Muscle layer of duodenum (tissue), 2 donors: ENCODE data around the gene NR2E1.

Source experiments
- H3K27ac ChIP-seq: one replicate; pipeline ENCODE4 v1.7.0; 2013; ENCODE audit warnings: mild to moderate bottlenecking, low read length
- H3K27me3 ChIP-seq: one replicate; pipeline ENCODE4 v1.7.0; 2013; ENCODE audit warnings: low read depth, mild to moderate bottlenecking, control low read depth, low read length
- H3K36me3 ChIP-seq, 2 donors: one replicate each; pipeline ENCODE4 v1.7.0; 2013; ENCODE audit warnings: low read length in 2 of 2, control low read depth in 1 of 2, mild to moderate bottlenecking in 1 of 2; ENCODE audit not compliant: insufficient read depth in 2 of 2, control insufficient read depth in 1 of 2
- H3K4me1 ChIP-seq, 2 donors: one replicate each; pipeline ENCODE4 v1.7.0; 2013; ENCODE audit warnings: low read length in 2 of 2, mild to moderate bottlenecking in 2 of 2, control low read depth in 1 of 2, moderate library complexity in 1 of 2; ENCODE audit not compliant: insufficient read depth in 2 of 2, control insufficient read depth in 1 of 2
- H3K4me3 ChIP-seq, 2 donors: one replicate each; pipeline ENCODE4 v1.7.0; 2013; ENCODE audit warnings: low read length in 2 of 2, low read depth in 1 of 2, mild to moderate bottlenecking in 1 of 2
- H3K9me3 ChIP-seq, 2 donors: one replicate each; pipeline ENCODE4 v1.7.0; 2013; ENCODE audit warnings: low read length in 2 of 2, control low read depth in 1 of 2, mild to moderate bottlenecking in 1 of 2; ENCODE audit not compliant: control insufficient read depth in 1 of 2
- donor health status: healthy.

NR2E1 gene

DNA sequence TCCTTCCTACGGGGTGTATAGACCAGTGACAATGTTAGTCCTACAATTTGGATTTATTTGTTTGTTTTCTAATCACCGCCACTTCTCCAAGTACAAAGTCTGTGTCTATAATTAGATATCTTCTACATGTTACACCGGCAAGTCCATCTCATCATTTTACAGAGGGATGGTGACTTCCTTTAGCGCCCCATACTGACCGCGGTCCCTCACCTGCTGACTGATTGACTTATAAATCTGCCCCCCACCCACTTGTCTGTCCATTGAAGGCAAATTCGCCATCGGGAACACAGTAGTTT is 8.9 kb upstream of the NR2E1 start:
- Histone ChIP-seq H3K27me3 (peaks cover 48% of the 10 kb centered on the region), H3K27ac (no peak overlapping the region), H3K4me3 (peak overlapping the region in 1 of 2 donors; percentile 56)

DNA sequence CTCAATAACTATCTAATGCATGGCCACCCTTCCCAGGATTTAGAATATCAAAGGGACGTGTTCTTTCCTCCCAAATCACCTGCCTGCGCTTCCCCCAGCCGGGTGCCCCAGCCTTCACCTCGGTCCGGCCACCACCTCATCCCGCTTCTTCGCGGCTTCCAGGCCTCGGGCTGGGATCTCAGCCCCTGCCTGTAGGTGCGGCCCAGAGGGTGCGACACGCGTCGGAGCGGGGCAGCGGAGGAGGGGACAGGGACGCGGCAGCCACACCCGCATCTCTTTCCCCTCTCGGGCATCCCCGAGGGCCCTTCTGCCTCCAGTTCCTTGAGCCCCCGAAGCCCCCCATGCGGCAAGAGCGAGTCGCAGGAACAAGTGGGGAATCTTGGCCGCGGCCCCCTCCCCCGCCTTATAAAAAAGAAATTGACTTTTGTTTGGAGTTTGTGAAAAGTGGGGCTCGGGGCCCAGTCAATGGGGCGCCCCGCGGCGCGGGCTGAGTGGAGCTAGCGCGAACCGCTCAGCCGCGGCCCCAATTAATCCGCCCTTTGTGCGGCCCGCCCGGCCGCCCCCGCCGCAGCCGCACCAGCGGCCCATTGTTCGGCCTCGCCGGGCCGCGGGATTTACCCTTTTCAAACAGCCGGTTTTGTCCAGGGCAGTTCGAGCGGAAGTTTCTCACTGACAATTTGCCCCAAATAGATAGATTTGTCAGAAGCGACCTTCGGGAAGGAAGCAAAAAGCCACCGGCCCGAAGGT is 8.4 kb upstream of the NR2E1 start:
- peak overlapping the region in 1 of 2 donors; percentile 56 for H3K4me3 ChIP-seq
- peaks cover 0 to 13% of the 10 kb centered on the region in 2 donors for H3K4me1 ChIP-seq
- H3K36me3 ChIP-seq: no peaks in the 10 kb centered on the region
- H3K27me3 ChIP-seq: peaks cover 53% of the 10 kb centered on the region
- H3K27ac ChIP-seq: no peak overlapping the region
- no peaks in the 10 kb centered on the region for H3K9me3 ChIP-seq

More for the DNA sequence above, 8.9 kb upstream of the NR2E1 start:
- H3K36me3 ChIP-seq: no peaks in the 10 kb centered on the region
- H3K4me1 ChIP-seq: peaks cover 0 to 13% of the 10 kb centered on the region in 2 donors
- no peaks in the 10 kb centered on the region for H3K9me3 ChIP-seq

DNA sequence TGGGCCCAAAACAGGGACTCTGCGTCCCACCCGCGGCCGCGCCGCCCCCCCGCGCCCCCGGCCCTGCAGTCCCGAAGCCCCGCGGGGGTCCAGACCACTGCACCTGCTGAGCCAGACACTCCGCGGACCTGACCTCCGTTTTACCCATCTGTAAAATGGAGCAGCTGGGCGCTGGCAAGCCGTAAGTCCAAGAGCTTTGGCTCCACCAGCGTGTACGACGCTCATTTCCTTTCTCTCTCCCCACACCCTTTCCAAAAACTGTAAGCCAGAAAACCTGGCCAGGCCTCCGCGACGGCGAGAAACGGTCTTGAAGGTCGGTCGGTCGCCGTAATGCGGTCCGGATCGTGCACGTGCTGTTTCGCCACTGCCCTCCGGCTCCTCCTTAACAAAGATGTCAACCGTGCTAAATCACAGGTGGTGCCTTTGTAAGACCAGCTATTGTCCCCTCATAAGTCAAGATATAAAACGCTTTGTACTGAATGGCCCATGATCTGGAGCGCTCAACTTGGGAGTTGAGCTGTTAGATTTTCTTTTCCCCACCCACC is 7.8 kb upstream of the NR2E1 start:
- no peaks in the 10 kb centered on the region for H3K36me3 ChIP-seq
- no peaks in the 10 kb centered on the region for H3K9me3 ChIP-seq
- peak overlapping the region in 1 of 2 donors; percentile 56 for H3K4me3 ChIP-seq
- H3K4me1 ChIP-seq: peaks cover 0 to 13% of the 10 kb centered on the region in 2 donors
- H3K27ac ChIP-seq: no peak overlapping the region
- peaks cover 59% of the 10 kb centered on the region for H3K27me3 ChIP-seq

DNA sequence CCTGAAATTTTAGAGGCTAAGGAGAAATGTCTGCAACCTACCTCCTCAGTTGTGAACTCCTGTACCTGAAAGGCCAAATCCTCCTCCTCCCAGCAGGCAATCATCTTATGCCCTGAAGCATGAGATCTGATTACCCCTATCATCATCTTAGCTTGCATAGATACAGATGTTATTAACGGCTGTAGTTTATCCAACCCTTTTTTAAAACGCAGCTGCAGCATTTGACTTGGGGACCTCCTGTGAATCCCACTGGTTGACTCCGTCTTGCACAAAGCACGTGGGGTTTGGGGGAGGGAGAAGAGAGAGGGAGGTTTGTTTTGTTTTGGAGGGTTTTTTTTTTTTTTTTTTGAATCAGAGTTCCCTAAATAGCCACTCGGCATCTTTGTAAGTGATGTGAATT is 5.8 kb upstream of the NR2E1 start:
- H3K4me3 ChIP-seq: no peak overlapping the region
- peaks cover 74% of the 10 kb centered on the region for H3K27me3 ChIP-seq
- H3K27ac ChIP-seq: no peak overlapping the region
- H3K9me3 ChIP-seq: no peaks in the 10 kb centered on the region
- peaks cover 0 to 25% of the 10 kb centered on the region in 2 donors for H3K4me1 ChIP-seq
- no peaks in the 10 kb centered on the region for H3K36me3 ChIP-seq

DNA sequence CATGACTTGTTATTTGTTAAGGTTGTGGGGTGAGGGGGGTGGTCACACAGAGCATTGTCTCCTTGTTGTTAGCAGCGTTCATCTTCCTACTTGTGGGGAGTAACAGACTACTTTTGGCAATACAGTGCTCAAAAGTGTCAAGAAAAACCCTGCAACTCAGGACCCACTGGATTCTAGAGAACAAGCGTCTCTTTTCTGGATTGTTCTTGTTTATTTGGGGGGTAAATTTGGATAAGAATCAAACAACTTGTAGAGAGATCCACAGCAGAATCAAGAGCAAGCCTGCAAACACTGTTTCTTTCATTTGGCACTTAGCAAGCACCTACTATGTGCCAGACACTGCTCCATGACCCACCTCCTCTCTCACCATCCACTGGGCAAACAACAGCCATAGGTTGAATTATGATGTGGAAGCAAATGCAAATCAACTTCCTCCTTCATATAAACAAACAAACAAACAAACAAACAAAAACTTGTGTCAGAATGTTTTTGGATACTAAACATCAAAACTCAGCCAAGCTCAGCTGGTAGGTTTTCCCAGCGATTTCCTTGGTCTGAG is 4.0 kb upstream of the NR2E1 start:
- H3K4me1 ChIP-seq: peaks cover 0 to 43% of the 10 kb centered on the region in 2 donors
- H3K9me3 ChIP-seq: no peaks in the 10 kb centered on the region
- H3K36me3 ChIP-seq: no peaks in the 10 kb centered on the region
- no peak overlapping the region for H3K27ac ChIP-seq
- no peak overlapping the region for H3K4me3 ChIP-seq
- peaks cover 80% of the 10 kb centered on the region for H3K27me3 ChIP-seq

DNA sequence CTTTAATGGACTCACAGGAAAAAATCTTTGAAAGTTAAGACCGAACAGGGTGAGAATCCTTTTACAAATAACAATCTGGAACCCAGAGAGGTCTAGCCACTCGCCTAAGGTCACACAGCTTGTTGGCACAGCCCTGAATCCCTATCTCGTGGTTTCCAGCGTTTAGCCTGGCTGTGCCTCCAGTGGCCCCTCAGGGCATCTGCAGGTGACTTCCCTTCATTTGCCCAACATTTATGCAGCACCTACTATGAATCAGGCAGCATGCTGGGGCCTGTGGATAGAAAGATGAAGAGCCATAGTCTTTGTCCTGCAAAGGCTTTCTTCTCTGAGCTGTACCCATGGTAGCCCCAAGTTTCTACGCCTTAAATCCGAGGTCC is 2.6 kb upstream of the NR2E1 start:
- Histone ChIP-seq H3K4me1 (peaks cover 3 to 45% of the 10 kb centered on the region in 2 donors), H3K9me3 (no peaks in the 10 kb centered on the region), H3K36me3 (no peaks in the 10 kb centered on the region), H3K27me3 (peaks cover 81% of the 10 kb centered on the region), H3K27ac (no peak overlapping the region), H3K4me3 (no peak overlapping the region)

DNA sequence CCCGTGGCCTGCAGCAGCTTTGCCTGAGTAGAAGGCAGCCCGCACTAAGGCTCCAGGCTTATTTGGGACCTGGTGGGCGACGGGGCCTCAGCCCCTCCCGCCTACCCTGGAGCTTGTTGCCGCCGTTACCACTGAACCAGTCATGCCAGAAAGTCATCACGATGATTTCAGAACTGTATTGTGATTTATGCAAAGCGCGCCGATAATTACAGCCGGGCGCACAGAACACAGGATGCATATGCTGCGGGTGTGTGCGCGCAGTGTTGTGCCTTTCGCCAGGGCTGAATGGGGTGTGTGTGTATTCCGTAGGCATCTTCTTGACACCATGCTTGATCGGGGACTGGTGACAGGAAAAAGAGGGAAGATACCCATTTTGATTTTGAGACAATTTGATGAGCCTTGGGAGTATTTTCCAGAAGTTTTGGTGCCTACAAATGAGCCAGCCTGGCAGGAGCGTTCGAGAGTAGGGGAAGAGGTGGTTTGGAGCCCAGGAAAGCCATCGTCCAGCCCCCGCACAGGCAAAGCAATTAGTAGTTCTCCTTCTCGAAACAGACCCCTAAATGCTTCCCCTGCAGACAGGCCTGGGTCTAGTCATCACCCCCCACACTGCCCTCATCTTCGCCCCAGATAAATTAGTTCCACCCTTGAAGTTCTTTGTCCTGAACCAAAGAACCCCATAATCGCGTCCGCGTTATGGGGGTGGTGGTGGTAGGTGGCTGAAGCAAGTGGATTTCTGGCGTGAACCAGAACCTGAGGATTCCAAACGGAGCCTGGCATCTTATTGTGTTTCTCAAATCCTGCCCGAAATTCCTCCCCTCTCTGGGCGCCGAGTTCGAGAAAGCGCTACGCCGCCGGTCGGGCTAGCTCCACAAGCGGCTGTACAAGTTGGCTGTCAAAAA is 1.9 kb upstream of the NR2E1 start:
- no peak overlapping the region for H3K4me3 ChIP-seq
- peaks cover 3 to 51% of the 10 kb centered on the region in 2 donors for H3K4me1 ChIP-seq
- H3K36me3 ChIP-seq: no peaks in the 10 kb centered on the region
- peaks cover 81% of the 10 kb centered on the region for H3K27me3 ChIP-seq
- H3K9me3 ChIP-seq: no peaks in the 10 kb centered on the region
- H3K27ac ChIP-seq: no peak overlapping the region

DNA sequence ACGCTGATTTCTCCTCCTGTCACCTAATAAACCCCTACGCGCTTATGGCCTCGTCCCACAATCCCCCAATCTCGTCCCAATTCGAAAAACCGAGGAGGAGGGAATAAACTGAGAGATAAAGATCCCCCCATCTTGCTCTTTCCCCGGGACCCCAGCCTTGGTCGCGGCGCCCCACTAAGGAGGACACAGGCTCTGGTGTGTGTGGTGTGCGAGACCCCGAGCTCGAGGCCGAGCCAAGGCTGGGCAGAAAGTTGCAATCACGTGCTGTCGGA is 1.3 kb upstream of the NR2E1 start:
- no peaks in the 10 kb centered on the region for H3K36me3 ChIP-seq
- peak overlapping the region in 1 of 2 donors; percentile 40 for H3K4me3 ChIP-seq
- peaks cover 87% of the 10 kb centered on the region for H3K27me3 ChIP-seq
- H3K4me1 ChIP-seq: peaks cover 3 to 57% of the 10 kb centered on the region in 2 donors
- no peaks in the 10 kb centered on the region for H3K9me3 ChIP-seq
- no peak overlapping the region for H3K27ac ChIP-seq

DNA sequence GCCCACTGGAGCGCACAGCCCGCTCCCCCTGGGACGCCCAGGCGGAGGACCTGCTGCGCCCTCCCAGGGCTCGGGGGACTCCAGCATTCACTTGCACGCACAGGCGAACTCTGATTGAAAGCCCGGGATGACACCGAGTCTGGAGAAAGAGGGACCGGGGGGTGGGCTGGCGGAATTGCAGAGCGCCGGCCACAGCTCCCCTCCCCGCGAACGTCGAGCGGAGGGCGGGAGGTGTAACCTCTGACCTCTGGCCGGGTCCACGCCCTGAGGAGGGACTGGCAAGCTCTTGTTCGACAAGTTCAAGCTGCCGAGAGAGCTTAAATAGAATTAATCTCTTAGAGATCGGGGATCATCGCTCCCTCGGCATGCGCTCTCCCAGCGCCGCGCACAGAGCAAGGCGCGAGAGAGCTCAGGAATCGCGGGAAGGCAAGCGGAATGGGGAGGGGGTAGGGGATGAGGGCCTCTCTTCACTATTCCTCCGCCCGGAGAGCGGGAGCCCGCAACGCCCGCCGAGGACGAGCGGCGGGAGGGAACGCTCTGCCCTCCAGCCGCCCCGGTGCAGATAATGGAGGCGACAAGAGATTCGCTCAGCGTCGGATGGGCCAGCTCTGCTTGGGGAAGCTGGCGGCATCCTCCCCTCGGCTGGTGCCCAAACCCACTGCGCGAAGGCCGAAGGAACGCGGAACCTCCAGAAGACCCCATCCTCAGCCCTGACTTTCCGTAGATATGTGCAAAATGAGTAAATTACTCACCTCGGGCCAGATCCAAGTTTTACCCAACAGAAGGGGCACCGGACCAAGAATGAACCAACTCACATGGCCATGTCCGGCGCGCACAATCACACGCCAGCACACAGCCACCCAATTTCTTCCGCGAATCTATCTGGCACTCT is 761 bp upstream of the NR2E1 start:
- H3K27me3 ChIP-seq: peaks cover 92% of the 10 kb centered on the region
- H3K9me3 ChIP-seq: no peaks in the 10 kb centered on the region
- H3K4me1 ChIP-seq: peaks cover 3 to 58% of the 10 kb centered on the region in 2 donors
- no peak overlapping the region for H3K27ac ChIP-seq
- peak overlapping the region; percentile 11 to 40 for H3K4me3 ChIP-seq
- no peaks in the 10 kb centered on the region for H3K36me3 ChIP-seq

DNA sequence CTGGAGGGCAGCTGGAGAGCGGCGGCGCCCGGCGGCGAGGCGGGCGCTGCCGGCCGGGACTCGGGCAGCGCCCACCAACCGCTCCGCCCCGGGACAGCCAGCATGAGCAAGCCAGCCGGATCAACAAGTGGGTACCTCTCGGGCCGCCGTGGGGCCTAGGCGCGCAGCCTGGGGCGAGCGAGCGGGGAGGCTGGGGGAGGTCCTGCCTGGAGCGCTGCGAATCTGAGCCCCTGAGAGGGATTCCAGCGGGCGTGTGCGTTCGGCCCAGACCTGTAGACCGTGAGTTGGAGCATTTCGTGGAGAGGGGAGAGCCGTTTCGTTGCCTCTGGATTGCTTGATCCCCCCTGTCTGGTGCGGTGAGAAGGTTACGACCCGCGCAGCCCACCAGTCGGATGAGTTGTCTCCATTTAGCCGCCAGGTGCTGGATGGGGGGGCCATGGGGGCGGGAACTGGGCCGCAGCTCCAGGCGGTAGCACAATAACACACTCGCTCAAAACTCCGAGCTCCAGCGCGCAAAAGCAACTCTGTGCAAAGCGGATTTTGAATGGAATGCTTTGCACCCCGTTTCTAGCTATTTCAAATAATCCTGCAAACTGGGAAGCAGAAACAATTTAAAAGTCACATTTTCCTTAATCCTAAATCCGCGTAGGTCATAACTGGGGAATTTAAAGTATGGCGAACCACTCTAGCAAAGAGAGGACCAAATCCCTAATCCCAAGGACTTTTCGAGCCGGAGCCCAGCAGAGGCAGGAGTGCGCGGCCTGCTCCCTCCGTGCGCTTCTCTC is 1.0 kb downstream of the NR2E1 start:
- peak overlapping the region in 1 of 2 donors; percentile 53 for H3K4me3 ChIP-seq
- H3K4me1 ChIP-seq: peaks cover 3 to 64% of the 10 kb centered on the region in 2 donors
- peaks cover 99% of the 10 kb centered on the region for H3K27me3 ChIP-seq
- no peak overlapping the region for H3K27ac ChIP-seq
- no peaks in the 10 kb centered on the region for H3K9me3 ChIP-seq
- H3K36me3 ChIP-seq: no peaks in the 10 kb centered on the region
